Cortex of kidney (tissue), 1 donor: ENCODE results near the gene PRSS36.
"Not testable (repeated sequence)": the region's sequence is repeated elsewhere in the genome, so short reads cannot be mapped to it uniquely, and the experiment has no call there.

Experiments used
- DNase-seq: peaks from one replicate; lab custom pipeline; 2025; lab: John Stamatoyannopoulos, UW

Gene PRSS36

GRCh38 chr16:31141489-31142108 is 8.3 kb downstream of the PRSS36 start:
- no peak for DNase-seq

GRCh38 chr16:31141071-31141469 is 8.8 kb downstream of the PRSS36 start:
- not testable (repeated sequence) for DNase-seq

DNA sequence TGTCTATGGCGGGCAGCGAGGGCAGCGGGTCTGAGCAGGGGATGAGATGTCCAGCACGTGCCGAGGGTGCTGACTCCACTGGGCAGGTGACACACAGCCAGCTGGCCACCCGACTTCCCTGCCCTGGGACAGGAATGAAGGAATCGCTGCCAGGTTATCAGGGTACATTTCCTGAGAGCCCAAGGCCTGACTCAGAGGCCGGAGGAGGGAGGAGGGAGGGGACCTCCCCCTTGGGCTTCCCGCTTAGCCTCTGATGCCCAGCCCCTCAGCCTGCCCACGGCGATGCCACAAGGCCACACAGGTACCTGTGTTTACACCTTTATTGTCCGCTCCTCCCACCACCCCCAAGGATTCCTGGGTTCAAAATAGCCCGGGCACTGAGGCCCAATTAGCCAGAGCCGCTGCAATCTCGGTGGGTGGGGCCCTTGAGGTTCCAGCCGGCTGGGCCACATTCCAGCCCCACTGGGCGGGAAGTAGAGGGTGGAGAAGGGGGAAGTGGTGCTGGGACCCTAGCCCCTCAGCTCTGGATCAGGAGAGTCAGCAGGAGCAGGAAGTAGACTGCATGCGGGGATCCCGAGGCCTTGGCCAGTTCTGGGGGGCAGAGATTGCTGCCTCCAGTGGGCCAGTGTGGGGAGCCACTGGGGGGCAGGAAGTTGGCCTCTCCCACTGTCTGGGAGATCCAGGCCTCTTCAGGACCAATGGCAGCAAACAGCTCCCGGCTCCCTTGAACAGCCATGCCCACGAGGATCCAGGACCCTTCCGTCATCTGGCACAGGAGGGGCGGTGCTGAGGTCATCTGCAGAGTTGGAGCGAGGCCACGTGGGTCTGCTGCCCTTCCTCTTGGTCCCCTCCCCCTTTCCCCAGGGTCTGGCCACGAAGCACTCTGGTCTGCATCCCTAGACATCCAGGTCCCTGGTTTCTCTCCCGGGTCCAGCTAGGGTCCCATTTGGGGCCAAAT is 11.0 kb downstream of the PRSS36 start:
- DNase-seq = no peak

DNA sequence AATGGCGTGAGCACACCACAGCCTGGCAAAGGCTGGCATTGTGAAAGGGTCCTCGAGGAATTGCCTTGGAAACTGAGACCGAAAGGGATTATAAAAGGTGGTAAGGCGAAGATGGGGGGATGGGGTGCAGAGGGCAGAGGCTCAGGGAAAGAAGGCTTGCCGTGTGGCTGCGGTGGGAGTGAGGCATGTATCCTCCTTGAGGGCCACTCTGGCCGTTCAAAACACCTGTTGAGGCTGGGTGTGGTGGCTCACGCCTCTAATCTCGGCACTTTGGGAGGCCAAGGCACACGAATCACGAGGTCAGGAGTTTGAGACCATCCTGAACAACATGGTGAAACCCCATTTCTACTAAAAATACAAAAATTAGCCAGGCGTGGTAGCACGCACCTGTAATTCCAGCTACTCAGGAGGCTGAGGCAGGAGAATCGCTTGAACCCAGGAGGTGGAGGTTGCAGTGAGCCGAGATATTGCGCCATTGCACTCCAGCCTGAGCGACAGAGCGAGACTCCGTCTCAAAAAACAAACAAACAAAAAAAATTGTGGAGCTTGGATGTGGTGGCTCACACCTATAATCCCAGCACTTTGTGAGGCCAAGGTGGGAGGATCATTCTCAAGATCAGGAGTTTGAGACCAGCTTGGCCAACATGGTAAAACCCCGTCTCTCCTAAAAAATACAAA is 12.9 kb downstream of the PRSS36 start:
- DNase-seq = not testable (repeated sequence)

DNA sequence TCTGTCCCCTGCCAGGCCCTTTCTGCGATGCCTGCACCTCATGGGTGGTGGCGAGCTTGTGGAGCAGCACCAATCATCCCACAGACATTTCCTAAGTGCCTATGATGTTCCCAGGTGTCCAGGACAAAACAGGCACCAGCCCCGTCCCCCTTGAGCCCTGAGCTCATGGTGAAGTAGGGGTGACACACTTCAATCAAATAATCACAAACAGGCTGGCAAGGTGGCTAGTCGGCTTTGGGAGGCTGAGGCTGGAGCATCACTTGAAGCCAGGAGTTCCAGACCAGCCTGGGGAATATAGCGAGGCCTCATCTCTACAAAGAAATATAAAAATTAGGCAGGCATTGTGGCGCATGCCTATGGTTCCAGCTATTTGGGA is 13.6 kb downstream of the PRSS36 start:
- no peak for DNase-seq

DNA sequence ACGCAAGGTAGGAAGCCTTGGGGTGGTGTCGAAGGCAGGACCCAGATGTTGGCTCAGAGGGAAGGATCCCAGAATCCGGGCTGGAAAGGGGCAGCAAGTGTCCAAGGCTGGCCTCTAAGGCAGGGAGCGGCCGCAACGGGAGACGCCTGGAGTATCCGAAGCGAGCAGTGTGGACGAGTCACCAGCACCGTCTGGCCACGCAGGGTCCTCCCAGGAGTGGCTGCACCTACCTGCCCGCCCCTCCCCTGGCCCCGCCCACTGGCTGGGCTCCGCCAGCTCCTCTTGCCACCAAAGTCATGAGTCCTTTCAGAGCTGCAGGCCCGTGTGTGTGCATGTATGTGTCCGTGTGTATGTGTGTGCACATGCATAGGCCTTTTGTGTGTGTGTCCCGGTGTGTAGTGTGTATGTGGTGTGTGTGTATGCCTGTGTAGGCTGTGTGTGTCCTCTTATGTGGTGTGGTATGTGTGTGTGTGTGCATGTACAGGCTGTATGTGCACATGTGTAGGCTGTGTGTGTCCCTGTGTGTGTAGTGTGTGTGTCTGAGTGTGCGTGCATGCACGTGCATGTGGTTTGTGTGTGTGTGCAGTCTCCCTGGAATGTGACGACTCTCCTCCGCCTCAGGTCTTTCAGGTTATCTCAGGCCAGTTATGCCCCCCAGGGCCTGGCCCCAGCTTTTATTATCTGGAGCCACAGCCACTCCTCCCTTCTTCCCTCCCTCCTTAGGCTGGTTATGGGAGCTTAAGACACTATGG is 14.2 kb downstream of the PRSS36 start, which contains the start of gene PRSS8:
Gene PRSS8 (minus strand): TSS at position 193 of the 752 bp plus-strand sequence. CDS start 229 bp downstream, outside the sequence.
- no peak for DNase-seq

DNA sequence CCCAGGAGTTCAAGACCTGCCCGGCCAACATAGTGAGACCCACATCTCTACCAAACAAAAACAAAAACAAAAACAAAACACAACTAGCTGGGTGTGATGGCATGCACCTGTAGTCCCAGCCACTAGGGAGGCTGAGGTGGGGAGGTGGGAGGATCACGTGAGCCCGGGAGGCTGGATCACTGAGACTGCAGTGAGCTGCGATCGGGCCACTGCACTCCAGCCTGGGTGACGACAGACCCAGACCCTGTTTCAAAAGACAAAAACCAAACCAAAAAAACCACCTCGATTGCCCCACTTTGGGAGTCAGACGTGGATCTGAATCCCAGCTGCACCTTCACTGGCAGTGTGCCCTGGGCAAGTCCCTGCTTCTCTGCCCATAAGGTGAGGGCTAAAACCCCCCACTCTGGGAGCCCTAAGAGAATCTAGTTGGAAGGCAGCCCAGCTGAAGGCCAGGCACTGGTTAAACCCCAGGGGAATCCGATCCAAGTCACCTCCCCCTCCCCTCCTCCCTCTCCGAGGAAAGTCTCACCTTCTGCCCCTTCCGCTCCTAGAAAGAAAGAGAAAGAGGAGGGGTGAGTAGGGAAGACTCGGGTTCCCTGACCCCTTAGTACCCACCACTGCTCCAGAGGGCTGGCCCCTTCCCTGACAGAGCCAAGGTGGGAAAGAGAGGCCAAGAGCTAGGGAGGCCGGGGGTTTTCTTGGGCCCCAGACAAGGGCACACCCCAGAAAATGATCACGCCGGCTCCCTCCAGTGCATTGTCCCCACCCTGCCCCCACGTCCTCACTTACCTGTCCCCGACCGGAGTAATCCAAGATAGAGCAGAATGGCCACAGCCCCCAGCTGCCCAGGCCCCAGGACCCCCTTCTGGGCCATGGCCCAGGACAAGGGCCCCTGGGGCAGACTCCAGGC is 15.0 kb downstream of the PRSS36 start:
- DNase-seq = no peak

GRCh38 chr16:31134091-31134571 is 15.7 kb downstream of the PRSS36 start:
- DNase-seq = no peak

GRCh38 chr16:31133046-31133501 is 16.8 kb downstream of the PRSS36 start:
- no peak for DNase-seq

DNA sequence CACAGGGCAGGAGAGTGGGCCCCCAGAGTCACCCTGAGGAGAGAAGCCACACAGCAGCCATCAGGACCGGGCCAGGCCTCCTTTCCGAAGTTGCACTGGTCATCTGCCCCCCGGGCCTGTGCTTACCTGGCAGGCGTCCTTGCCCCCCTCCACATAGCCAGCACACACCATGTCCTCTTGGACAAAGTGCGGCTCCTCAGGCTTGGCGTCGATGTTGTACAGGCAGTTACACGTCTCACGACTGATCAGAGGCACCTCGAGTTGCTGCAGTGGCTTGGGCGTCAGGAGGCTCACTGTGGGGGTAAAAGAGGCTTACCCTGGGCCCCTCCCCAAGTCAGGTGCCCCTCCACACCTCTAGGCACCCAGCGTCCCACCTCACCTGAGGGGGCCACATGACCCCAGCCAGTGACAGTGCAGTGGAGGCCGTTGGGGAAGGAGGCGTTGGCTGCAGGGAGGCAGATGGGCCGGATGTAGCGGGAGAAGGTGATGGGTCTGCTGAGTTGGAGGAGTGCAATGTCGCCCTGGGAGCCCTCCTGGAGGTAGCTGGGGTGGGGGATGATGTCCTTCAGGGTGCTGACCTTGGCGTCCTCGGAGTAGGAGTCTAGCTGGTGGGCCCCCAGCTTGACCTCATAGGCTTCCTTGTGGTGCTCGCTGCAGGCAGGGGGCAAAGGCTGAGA is 17.4 kb downstream of the PRSS36 start:
- DNase-seq = no peak

- no peak for DNase-seq
Observed at GRCh38 chr16:31131841-31132271, 18.0 kb downstream of the PRSS36 start.

- no peak for DNase-seq
Observed at GRCh38 chr16:31131416-31131815, 18.4 kb downstream of the PRSS36 start.

DNA sequence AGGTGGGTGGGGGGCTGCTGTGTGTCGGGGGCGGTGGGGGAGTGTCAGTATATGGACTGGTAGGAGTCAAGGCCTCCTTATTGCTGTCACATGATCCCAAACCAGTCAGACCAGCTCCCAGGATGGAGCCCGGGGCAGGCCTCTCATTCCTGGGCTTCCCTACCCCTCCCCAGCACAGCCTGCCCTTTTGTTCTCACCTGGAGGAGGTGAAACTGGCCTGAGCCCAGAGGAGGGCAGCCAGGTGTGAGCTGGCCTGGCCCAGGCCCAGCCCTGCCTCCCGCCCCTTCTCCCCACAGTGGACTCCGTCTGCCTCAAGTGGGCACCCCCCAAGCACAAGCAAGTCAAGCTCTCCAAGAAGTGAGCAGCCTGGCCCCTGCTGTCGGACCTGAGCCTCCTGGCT is 19.0 kb downstream of the PRSS36 start:
- no peak for DNase-seq

DNA sequence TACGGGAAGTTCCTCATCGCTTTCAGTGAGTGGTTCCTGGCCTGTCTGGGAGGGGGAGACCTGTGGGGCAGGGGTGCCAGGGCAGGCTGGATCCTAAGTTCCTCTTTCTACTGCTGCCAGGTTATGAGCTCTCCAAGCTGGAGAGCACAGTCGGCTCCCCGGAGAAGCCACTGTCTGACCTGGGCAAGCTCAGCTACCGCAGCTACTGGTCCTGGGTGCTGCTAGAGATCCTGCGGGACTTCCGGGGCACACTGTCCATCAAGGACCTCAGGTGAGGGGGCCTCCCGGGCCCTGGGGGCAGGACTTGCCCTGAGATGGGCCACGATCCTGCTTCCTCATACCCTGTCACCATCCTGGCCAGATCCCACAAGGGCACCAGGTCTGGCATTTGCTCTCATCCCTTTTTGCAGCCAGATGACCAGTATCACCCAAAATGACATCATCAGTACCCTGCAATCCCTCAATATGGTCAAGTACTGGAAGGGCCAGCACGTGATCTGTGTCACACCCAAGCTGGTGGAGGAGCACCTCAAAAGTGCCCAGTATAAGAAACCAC is 19.5 kb downstream of the PRSS36 start:
- DNase-seq = no peak

- DNase-seq = no peak
Observed at GRCh38 chr16:31129568-31130335, 20.1 kb downstream of the PRSS36 start.

DNA sequence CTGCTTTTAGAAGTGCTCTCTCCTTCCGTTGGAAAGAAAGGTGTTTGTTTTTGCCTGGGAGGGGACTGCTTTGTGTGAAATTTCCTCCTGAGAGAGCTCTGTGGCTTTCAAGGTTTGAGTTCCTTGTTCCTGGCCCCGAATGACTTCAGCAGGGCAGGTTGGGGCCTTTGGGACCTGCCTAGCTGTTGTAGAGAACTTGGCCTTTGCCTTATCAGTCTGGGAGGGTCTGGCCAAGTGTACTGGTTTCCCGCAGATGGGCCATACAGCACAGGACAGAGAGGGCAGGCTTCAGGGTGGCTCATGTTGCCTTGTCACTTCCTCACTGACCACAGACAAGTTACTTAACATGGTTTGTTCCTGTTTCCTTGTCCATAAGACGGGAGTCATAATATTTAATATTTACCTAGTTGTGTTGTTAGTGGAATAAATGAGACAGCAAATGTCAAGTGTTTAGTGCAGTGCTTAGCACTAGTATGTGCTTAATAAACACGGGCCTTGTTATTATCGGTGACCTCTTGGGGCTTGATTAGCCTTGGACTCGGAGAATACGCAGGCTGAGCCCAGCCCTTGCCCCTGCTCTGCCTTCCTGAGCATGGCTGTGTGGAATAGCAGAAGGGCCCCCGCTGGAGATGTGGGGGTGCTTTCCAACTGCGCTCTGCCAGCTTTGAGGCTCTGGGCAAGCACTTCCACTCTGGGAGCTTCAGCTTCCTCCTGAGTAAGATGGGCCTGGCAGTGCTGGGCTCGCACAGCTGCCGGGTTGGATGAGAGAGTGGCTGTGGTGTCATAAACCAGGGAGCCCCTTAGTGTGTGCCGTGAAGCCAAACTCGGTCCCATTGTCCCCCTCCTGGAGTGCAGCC is 20.9 kb downstream of the PRSS36 start:
- DNase-seq = no peak

DNA sequence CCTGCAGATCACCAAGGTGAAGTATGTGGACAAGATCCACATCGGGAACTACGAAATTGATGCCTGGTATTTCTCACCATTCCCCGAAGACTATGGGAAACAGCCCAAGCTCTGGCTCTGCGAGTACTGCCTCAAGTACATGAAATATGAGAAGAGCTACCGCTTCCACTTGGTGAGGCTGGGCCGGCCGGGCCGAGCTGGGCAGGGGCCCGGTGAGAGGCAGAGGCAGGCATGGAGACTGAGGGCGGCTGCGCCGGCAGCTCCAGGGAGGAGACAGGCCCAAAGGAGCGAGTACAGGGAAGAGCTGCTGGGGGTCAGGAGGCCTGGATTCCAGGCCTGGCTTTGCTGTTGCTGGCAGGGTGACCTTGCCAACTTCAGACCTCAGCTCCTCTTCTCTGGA is 22.7 kb downstream of the PRSS36 start:
- DNase-seq = no peak

DNA sequence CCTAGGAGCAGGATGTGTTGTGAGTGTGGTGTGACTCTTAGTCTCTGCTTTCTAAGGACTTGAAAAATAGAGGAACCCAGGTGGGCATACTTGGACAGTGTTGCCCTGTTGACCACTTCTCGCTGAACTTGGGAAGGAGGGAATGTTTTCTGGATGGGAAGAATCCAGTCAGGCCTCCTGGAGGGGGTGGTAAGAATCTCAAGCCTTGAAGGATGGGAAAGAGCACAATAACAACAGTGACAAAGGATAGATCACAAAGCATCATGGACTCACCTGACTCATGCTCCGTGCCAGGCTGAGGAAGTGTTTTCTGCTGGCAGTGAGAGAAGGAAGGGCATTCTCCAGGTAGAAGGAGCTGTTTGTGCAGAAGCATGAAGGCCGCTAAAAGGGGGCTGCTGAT is 24.0 kb downstream of the PRSS36 start:
- no peak for DNase-seq
